Lower leg skin (tissue), 3 donors: ENCODE data around the gene TCN2.

Experiments used
- CTCF ChIP-seq, 3 donors: fragments of 450-650 bp; IDR thresholded peaks; one replicate each; pipeline ENCODE4 v1.5.1; 2016; ENCODE audit warnings: antibody characterized with exemption in 3 of 3, mild to moderate bottlenecking in 3 of 3, moderate library complexity in 2 of 3
- POLR2A ChIP-seq, 2 donors: fragments of 450-650 bp; IDR thresholded peaks; one replicate each; pipeline ENCODE4 v1.6.1; 2016 to 2017; ENCODE audit warnings: antibody characterized with exemption in 2 of 2, mild to moderate bottlenecking in 1 of 2, moderate library complexity in 1 of 2

GRCh38 chr22:30654361-30654760 is 47.4 kb downstream of the TCN2 start:
- no peak for TF ChIP-seq CTCF (IDR thresholded peaks at IDR 0.05)
- no peak for TF ChIP-seq POLR2A (IDR thresholded peaks at IDR 0.05)
